Measurements from ENCODE around the gene FAHD2A.
"Not testable (repeated sequence)": the region's sequence is repeated elsewhere in the genome, so short reads cannot be mapped to it uniquely, and the experiment has no call there.

Gene FAHD2A

GRCh38 chr2:95390272-95390880 is 12.1 kb upstream of the FAHD2A start:
- no peak for DNase-seq (ENCODE audit: low read depth, low spot score)

- DNase-seq (ENCODE audit: low read depth, low spot score), result no peak
Observed at GRCh38 chr2:95390881-95391321, 11.6 kb upstream of the FAHD2A start.

DNA sequence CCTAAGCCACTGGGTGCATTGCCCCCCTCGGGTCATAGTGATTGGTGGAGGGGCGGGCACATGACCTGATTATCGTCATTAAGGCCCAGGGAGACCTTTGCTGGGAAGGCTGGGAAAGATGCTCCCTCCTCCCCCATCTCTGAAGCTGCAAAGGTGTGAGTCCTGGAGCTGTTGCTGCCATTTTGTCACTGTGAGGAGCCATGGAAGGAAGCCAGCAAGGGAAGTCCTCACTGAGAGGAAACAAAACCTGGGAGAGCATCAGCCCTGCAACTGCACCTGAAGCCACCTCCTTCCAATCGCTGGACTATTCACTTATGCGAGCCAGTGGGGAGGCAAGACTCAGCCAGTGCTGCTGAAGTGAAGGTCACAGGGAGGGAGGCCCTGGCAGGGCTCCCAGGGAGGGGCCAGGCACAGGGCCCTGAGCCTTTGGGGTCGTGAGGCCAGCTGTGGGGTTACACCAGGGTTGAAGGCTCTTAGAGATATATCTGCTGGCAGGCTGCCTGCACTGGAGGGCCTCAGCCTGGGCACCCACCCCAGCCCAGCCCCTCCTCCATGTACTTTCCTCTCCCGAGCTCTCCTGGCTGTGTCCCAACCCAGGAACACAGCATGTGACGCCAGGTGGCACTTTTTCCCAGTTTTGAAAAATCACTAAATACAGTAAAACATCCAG is 10.7 kb upstream of the FAHD2A start:
- DNase-seq (ENCODE audit: low read depth, low spot score), result no peak

DNA sequence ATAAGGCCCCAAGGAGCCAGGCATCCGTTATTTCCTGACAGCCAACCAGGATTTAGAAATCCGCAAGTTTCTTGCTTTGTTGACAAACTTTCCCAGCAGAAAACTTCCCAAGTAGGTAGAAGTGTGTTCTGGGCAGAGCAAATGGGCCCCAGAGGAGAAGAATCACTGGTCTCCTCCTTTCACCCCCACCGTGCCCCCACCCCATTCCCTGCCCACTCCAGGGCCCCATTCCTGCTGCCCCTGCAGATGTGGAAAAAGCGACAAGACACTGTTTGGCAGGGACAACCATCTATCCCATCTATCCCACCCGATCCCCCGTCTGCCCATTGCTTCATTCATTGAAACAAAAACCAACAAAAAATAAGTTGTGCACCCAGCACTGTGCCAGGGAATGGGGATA is 10.2 kb upstream of the FAHD2A start:
- DNase-seq (ENCODE audit: low read depth, low spot score), result no peak

GRCh38 chr2:95392730-95393455 is 9.6 kb upstream of the FAHD2A start:
- DNase-seq (ENCODE audit: low read depth, low spot score), result no peak

DNA sequence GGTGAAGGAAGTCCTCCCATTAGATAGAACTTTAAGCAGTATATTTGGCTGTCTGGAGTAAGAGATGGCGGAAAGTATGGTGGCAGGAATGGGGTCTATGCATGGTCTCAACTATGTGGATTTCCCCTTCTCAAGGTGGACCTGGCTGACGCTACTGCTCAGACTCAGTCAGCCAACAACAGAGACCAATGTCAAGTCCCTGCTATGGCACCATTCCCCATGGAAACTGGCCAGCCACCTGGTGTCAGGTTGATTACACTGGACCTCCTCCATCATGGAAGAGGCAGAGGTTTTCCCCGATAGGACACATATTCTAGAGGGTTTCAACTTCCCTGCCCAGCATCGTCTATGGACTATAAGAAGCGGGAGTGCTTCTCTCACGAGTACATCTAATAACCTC is 8.6 kb upstream of the FAHD2A start:
- no peak for DNase-seq (ENCODE audit: low read depth, low spot score)

DNA sequence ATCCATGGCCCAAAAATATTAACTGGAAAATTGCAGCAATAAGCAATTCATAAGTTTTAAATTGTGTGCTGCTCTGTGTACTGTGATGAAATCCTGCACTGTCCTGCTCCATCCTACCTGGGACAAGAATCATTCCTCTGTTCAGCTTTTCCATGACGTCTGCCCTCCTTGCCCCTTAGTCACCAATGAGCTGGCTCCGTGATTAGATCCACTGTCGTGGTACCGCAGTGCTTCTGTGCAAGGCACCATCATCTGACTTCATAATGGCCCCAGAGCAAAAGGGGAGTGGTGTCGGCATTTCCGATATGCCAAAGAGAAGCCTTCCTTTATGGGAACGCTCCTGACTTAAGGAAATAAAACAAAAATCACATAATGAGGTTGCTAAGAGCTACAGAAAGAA is 3.4 kb upstream of the FAHD2A start:
- DNase-seq (ENCODE audit: low read depth, low spot score), result no peak

- DNase-seq (ENCODE audit: low read depth, low spot score), result no peak
Observed at GRCh38 chr2:95401480-95401879, 1.0 kb upstream of the FAHD2A start.

GRCh38 chr2:95402004-95402369 is 521 bp upstream of the FAHD2A start:
- not testable (repeated sequence) for DNase-seq (ENCODE audit: low read depth, low spot score)

DNA sequence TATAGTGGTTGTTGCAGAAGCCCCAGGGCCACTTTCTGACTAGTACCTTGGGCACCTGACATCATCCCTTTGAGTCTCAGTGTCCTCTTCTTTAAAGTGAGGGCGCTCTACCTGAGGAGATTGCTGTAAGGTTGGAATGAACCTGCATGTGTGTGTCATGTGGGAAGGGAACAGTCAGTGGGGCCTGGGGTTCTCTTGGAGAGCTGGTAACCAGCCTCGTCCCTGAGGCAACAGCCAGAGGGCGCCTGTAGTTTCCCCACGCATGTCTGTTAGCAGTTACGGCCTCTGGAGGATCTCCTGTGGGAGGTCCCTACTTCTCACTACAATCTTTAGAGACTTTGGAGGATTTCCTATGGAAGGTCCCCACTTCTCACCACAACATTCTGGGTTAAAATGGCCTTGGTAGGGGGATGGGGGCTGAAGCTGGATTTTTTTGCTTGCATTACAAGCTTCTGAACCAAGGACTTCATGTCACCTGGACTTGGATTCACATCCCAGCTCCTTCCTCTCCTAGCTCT is 755 bp downstream of the FAHD2A start:
- DNase-seq (ENCODE audit: low read depth, low spot score), result not testable (repeated sequence)

DNA sequence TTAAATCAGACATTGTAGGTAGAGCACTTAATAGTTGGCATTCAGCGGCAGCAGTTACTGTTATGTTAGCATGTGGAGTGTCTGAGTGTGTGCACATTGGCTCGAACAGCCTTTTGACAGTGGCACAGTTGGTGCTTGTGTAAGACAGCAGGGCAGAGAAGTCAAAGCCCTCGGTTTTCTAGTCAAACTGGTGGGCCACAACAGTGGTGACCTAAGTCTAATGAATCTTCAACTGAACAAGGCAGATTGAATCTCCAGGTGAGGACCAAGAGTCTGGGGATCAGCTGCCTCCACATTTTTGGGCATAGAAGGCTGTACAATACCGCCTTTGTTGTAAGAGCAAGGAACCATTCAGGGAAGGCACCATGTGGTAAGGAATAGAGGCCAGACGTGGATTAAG is 1.3 kb downstream of the FAHD2A start:
- DNase-seq (ENCODE audit: low read depth, low spot score), result not testable (repeated sequence)

DNA sequence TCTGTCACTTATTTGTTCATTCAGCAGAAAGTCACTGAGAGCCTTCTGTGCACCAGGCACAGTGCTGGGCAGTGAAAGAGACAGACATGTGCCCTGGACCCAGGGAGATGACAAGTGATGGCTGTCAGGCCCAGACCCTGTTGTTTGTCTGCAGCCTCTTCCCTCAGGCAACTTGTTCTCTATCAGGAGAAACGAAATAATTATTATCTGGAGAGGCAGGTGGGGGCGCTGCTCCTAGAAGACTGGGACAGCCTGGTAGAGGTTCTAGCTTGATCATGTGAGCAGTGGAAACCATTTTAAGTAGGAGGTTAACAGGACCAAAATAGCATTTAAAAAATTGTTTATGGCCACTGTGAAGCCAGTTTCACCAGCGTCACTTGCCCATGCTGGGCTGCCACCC is 2.2 kb downstream of the FAHD2A start:
- not testable (repeated sequence) for DNase-seq (ENCODE audit: low read depth, low spot score)

GRCh38 chr2:95411239-95411638 is 8.7 kb downstream of the FAHD2A start:
- DNase-seq (ENCODE audit: low read depth, low spot score), result not testable (repeated sequence)

DNA sequence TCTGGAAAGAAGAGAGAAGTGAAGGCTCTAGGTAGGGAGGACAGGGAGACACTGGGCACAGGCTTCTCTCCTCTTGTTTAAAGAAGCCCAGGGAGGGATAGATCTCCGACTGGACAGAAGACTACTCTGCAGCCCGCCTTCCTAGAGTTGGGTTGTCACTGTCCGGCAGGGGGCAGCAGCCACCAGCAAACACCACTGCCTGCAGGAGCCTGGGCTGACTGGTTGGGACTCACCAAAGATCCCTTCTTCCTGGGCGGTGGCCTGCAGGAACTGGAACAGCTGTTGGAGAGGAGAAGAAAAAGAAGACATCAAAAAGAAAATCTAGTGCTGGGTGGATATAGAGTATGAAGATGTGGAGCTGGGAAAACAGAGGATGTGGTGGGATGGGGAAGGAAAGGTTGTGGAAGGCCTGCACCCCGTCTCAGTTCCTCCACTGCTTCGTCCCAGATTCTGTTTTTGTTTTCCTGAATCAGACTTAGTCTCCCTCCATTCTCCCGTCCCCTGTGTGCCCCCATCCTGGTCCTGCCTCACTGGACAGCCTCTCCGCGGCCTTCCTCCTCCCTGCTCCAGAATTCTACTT is 11.6 kb downstream of the FAHD2A start:
- DNase-seq (ENCODE audit: low read depth, low spot score), result not testable (repeated sequence)

- not testable (repeated sequence) for DNase-seq (ENCODE audit: low read depth, low spot score)
Observed at GRCh38 chr2:95415138-95415537, 12.6 kb downstream of the FAHD2A start.

DNA sequence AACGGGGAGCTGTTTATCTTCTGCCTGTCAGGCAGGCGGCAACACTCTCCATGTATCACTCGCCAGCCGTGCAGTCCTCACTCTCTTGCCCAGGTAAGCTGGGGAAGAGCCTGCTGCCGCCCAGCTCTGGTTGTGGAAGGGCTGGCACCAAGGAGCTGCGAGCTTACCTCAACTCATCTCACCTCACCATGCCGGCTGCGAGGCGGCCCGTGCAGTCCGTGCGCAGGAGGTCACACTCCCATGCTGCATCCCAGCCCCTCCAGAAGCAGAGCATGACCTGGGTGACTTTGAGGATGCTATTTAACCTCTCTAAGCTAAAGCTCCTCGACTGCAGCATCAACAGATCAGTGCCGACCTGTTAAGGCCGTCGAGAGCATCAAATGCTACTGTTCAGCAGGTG is 13.1 kb downstream of the FAHD2A start:
- DNase-seq (ENCODE audit: low read depth, low spot score), result not testable (repeated sequence)

DNA sequence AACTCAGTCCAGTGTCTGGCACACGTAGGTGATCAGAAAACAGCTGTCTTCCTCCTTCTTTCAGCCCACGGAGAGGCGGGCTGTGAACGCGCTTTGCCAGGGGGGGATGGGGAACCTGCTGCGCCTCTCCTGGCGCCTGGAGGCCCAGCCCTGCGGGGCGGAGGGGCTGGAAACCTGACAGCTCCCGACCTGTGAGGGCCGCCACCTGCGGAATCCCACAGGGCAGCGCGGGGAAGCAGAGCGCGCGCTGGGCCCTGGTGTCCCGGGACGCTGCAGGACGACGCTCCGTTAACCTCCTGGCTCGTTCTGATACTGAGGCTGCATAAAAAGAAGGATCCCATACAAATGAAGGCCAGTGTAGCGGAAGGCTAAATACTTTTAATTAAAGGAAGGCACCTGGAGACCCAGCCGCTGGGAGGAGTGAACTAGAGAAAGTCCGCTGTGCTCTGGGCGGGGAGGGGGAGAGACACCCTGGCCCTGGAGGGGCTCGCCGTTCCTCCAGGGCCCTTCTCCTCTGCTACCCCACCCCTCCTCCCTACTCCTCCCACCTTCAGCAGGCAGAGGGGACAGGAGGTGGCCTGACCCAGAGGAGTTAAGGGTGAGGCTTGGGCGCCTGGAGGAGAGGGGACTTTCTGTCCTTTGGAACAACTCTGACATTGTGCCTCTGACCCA is 24.8 kb downstream of the FAHD2A start:
- not testable (repeated sequence) for DNase-seq (ENCODE audit: low read depth, low spot score)

DNA sequence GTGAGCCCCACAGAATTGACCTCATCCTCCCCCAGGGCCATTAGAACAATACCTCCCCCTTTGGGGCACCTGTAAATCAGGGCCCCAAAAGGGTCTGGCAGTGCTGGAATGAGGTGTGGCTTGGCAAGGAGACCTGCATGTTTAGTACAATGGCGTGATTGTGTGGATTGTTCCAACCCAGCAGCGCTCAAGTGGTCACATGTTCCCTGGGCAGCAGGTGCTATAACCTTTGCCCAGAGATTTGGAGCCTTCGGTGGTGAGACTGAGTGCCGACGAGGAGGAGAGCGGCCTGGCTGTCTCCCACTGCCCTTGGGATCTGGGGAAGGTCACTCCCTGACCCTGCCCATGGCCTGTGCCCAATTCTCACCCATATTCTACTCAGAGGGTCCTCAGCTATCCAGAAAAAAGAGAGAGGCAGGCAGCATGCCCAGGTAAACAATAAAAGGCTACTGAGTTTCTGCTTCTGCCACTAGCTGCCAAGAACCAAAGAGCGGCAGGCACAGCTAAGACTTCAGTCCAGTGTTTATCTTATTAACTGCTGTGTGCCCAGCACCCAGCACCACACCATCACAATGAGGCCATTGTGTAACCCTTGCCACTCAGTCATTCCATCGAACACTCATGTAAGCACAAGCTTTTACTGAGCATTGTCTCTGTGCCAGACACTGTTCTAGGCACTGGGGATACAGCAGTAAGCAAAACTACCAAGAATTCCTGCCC is 27.4 kb downstream of the FAHD2A start:
- not testable (repeated sequence) for DNase-seq (ENCODE audit: low read depth, low spot score)

- DNase-seq (ENCODE audit: low read depth, low spot score), result not testable (repeated sequence)
Observed at GRCh38 chr2:95433373-95433772, 30.9 kb downstream of the FAHD2A start.

GRCh38 chr2:95433973-95434372 is 31.5 kb downstream of the FAHD2A start:
- DNase-seq (ENCODE audit: low read depth, low spot score), result not testable (repeated sequence)

GRCh38 chr2:95434507-95435076 is 32.1 kb downstream of the FAHD2A start:
- DNase-seq (ENCODE audit: low read depth, low spot score), result not testable (repeated sequence)

Data from iPS DF 19.7 (cell line).